GM23338 (cell line): ENCODE data around the gene BIRC3. TPM values are rescaled to one million over a fixed set of nuclear protein-coding genes. Genes with fewer than 3 reads are reported as not detected.
"Not testable (repeated sequence)": the region's sequence is repeated elsewhere in the genome, so short reads cannot be mapped to it uniquely, and the experiment has no call there.

ENCODE experiments used
- ATAC-seq: fragments of 200-7000 bp; cut with Tn5 transposase; 3 replicates; pipeline ENCODE4 v1.9.1; 2020
- DNase-seq: peaks from one replicate; pipeline ENCODE4 v3.0.0-alpha.2; 2015; ENCODE audit warnings: low spot score
- H2AFZ ChIP-seq: fragments of 200-600 bp; sonication (generic); 2 replicates; pipeline ENCODE4 v1.8.0; 2016; ENCODE audit warnings: antibody characterized with exemption, mild to moderate bottlenecking, moderate library complexity
- H3F3A ChIP-seq: fragments of 200-600 bp; sonication (generic); replicated peaks from 2 replicates; pipeline ENCODE4 v1.8.0; 2017; ENCODE audit warnings: antibody characterized with exemption, mixed run types, low read depth
- H3K27ac ChIP-seq: fragments of 200-600 bp; sonication (generic); 2 replicates; pipeline ENCODE4 v1.6.1; 2016; ENCODE audit warnings: low read depth
- H3K27me3 ChIP-seq: fragments of 200-600 bp; sonication (generic); 2 replicates; pipeline ENCODE4 v1.8.0; 2016; ENCODE audit warnings: mild to moderate bottlenecking, mixed run types, moderate library complexity; ENCODE audit not compliant: insufficient read depth
- H3K36me3 ChIP-seq: fragments of 200-600 bp; sonication (generic); 2 replicates; pipeline ENCODE4 v1.8.0; 2016; ENCODE audit warnings: mild to moderate bottlenecking; ENCODE audit not compliant: insufficient read depth
- H3K4me1 ChIP-seq: fragments of 200-600 bp; sonication (generic); 2 replicates; pipeline ENCODE4 v1.8.0; 2016; ENCODE audit warnings: mild to moderate bottlenecking, moderate library complexity; ENCODE audit not compliant: insufficient read depth
- H3K4me2 ChIP-seq: fragments of 200-600 bp; sonication (generic); 2 replicates; pipeline ENCODE4 v1.7.1; 2017; ENCODE audit warnings: mixed run types
- H3K4me3 ChIP-seq: fragments of 200-600 bp; sonication (generic); 2 replicates; pipeline ENCODE4 v1.6.1; 2016; ENCODE audit warnings: mixed run types
- H3K79me2 ChIP-seq: fragments of 200-600 bp; sonication (generic); replicated peaks from 2 replicates; pipeline ENCODE4 v1.8.0; 2017; ENCODE audit warnings: mild to moderate bottlenecking; ENCODE audit not compliant: insufficient read depth
- H3K9me2 ChIP-seq: fragments of 200-600 bp; sonication (generic); 2 replicates; pipeline ENCODE4 v1.8.0; 2017; ENCODE audit not compliant: insufficient read depth
- H4K20me1 ChIP-seq: fragments of 200-600 bp; sonication (generic); replicated peaks from 2 replicates; pipeline ENCODE4 v1.8.0; 2017; ENCODE audit warnings: mild to moderate bottlenecking; ENCODE audit not compliant: insufficient read depth
- H3K27ac Mint-ChIP-seq: 2 replicates; pipeline ENCODE4 v1.8.0; 2020; ENCODE audit warnings: inconsistent platforms, mild to moderate bottlenecking, moderate library complexity, mixed read lengths
- H3K27me3 Mint-ChIP-seq: 3 replicates; pipeline ENCODE4 v1.8.0; 2022; ENCODE audit warnings: low read depth, mild to moderate bottlenecking, moderate library complexity, mixed read lengths, inconsistent platforms; ENCODE audit not compliant: insufficient read depth, poor library complexity
- H3K36me3 Mint-ChIP-seq: 3 replicates; pipeline ENCODE4 v1.8.0; 2021; ENCODE audit warnings: low read depth, mild to moderate bottlenecking, inconsistent platforms, moderate library complexity, mixed read lengths
- H3K4me1 Mint-ChIP-seq: 3 replicates; pipeline ENCODE4 v1.8.0; 2020; ENCODE audit warnings: mild to moderate bottlenecking, inconsistent platforms, mixed read lengths
- H3K4me3 Mint-ChIP-seq: 3 replicates; pipeline ENCODE4 v1.8.0; 2021; ENCODE audit warnings: moderate library complexity, mild to moderate bottlenecking, inconsistent platforms, mixed read lengths
- H3K9me3 Mint-ChIP-seq: 3 replicates; pipeline ENCODE4 v1.8.0; 2020; ENCODE audit warnings: moderate library complexity, mild to moderate bottlenecking, inconsistent platforms, mixed read lengths
- CREB1 ChIP-seq: fragments of 250-450 bp; sonication (Bioruptor Pico); IDR thresholded peaks from 2 replicates; pipeline ENCODE4 v1.5.0; 2020; ENCODE audit warnings: low read depth, mild to moderate bottlenecking, moderate library complexity
- CTCF ChIP-seq, 2 experiments: fragments of 200-600 bp in 1 of 2; sonication (generic) in 1 of 2; conservative IDR thresholded peaks; 2 replicates each; pipeline versions ENCODE4 v1.5.1 to v1.6.1; 2016 to 2017; ENCODE audit warnings: antibody characterized with exemption in 2 of 2, low read depth in 2 of 2, mild to moderate bottlenecking in 2 of 2, moderate library complexity in 1 of 2
- EZH2 ChIP-seq: fragments of 200-600 bp; sonication (generic); IDR thresholded peaks from one replicate; pipeline ENCODE4 v1.8.0; 2017; ENCODE audit warnings: antibody characterized with exemption, mild to moderate bottlenecking, low read depth; ENCODE audit not compliant: unreplicated experiment
- EZH2phosphoT487 ChIP-seq: fragments of 200-600 bp; sonication (generic); IDR thresholded peaks from one replicate; pipeline ENCODE4 v1.8.1; 2018; ENCODE audit warnings: antibody characterized with exemption; ENCODE audit not compliant: unreplicated experiment
- NANOG ChIP-seq: IDR thresholded peaks from 2 replicates; pipeline ENCODE4 v1.6.1; 2016; ENCODE audit warnings: antibody characterized with exemption, borderline replicate concordance
- POLR2AphosphoS5 ChIP-seq: IDR thresholded peaks from 2 replicates; pipeline ENCODE4 v1.6.1; 2016; ENCODE audit warnings: antibody characterized with exemption, low read depth
- STAT1 ChIP-seq: IDR thresholded peaks from one replicate; pipeline ENCODE4 v1.6.1; 2016; ENCODE audit warnings: antibody characterized with exemption; ENCODE audit not compliant: unreplicated experiment
- ZNF114 ChIP-seq: fragments of 250-450 bp; sonication (Bioruptor Pico); IDR thresholded peaks from 2 replicates; pipeline ENCODE4 v1.5.0; 2020; ENCODE audit warnings: mild to moderate bottlenecking, moderate library complexity
- ZNF462 ChIP-seq: fragments of 250-450 bp; sonication (Bioruptor Pico); IDR thresholded peaks from 2 replicates; pipeline ENCODE4 v1.5.0; 2020; ENCODE audit warnings: mild to moderate bottlenecking, moderate library complexity
- polyA plus RNA-seq: library from polyadenylated mRNA; unstranded; fragments of >200 nt; fragmentation: Nextera tagmentation; extraction: Ambion mirVana; gene quantifications from 2 replicates; pipeline ENCODE4 v1.2.1, GENCODE V29; 2016
- total RNA-seq: library from RNA; depleted of rRNA; stranded (reverse); fragments of >200 nt; shearing (Covaris generic); gene quantifications from 2 replicates; pipeline ENCODE4 v1.2.3, GENCODE V29; 2014

The BIRC3 gene
- total and polyA plus RNA-seq, 2 experiments from 2014 or later, result 0.03 TPM; not detected in 1

GRCh38 chr11:102296757-102297156 lies 20.5 kb upstream of the BIRC3 start:
- not testable (repeated sequence) for H3K4me1 Mint-ChIP-seq, H3K9me3 Mint-ChIP-seq, H3K36me3 ChIP-seq, DNase-seq, H3K27me3 Mint-ChIP-seq, H3K36me3 Mint-ChIP-seq, H3K4me3 ChIP-seq, H3F3A ChIP-seq, H3K9me2 ChIP-seq, H3K79me2 ChIP-seq, H3K4me1 ChIP-seq, ATAC-seq, H3K4me2 ChIP-seq, H3K27ac ChIP-seq, H3K27me3 ChIP-seq, H3K27ac Mint-ChIP-seq, H3K4me3 Mint-ChIP-seq, H4K20me1 ChIP-seq, H2AFZ ChIP-seq

- H3K36me3 ChIP-seq, H3K27ac Mint-ChIP-seq, DNase-seq, H3K27me3 ChIP-seq, ATAC-seq, H3K79me2 ChIP-seq, H3K4me1 ChIP-seq, H4K20me1 ChIP-seq, H3K4me2 ChIP-seq, H3K4me1 Mint-ChIP-seq, H3K4me3 ChIP-seq, H3K9me2 ChIP-seq, H3K4me3 Mint-ChIP-seq, H2AFZ ChIP-seq, H3K27ac ChIP-seq, H3F3A ChIP-seq, H3K27me3 Mint-ChIP-seq: not testable (repeated sequence)
- H3K9me3 Mint-ChIP-seq, result peaks cover 24% of the 10 kb centered on the region
- H3K36me3 Mint-ChIP-seq, result peaks cover 16% of the 10 kb centered on the region
These were observed 16.4 kb upstream of the BIRC3 start for GRCh38 chr11:102300837-102301236.

- peaks cover 16% of the 10 kb centered on the region for H3K36me3 Mint-ChIP-seq
- no peak overlapping the region for H3K27ac ChIP-seq
- no peak for ATAC-seq
- DNase-seq, result no peak
- H3K4me3 ChIP-seq, result no peak overlapping the region
- no peaks in the 10 kb centered on the region for H4K20me1 ChIP-seq
- no peaks in the 10 kb centered on the region for H3K27me3 ChIP-seq
- peaks cover 11% of the 10 kb centered on the region for H3K4me1 Mint-ChIP-seq
- no peaks in the 10 kb centered on the region; the same call in none of the 2 replicates for H3K36me3 ChIP-seq
- no peak overlapping the region for H3K4me3 Mint-ChIP-seq
- H2AFZ ChIP-seq, result no peak overlapping the region
- peaks cover 10% of the 10 kb centered on the region for H3K4me1 ChIP-seq
- H3K4me2 ChIP-seq, result no peak overlapping the region
- peaks cover 8% of the 10 kb centered on the region; the same call in 1 of the 2 replicates for H3K9me2 ChIP-seq
- H3K9me3 Mint-ChIP-seq, result peaks cover 24% of the 10 kb centered on the region
- no peaks in the 10 kb centered on the region for H3F3A ChIP-seq
- H3K79me2 ChIP-seq, result no peaks in the 10 kb centered on the region
- peaks cover 3% of the 10 kb centered on the region for H3K27me3 Mint-ChIP-seq
- H3K27ac Mint-ChIP-seq, result no peak overlapping the region
- TF ChIP-seq CREB1, result no peak
- TF ChIP-seq EZH2phosphoT487, result no peak
- no peak for TF ChIP-seq ZNF114
- no peak for TF ChIP-seq ZNF462 (CRISPR knock-in tag)
- TF ChIP-seq STAT1, result no peak
- no peak for TF ChIP-seq NANOG
- no peak for TF ChIP-seq EZH2
- no peak for TF ChIP-seq CTCF (conservative IDR thresholded peaks at IDR 0.05; ENCODE audit: low read depth in 2 of 2)
- no peak for TF ChIP-seq POLR2AphosphoS5
These were observed 15.0 kb upstream of the BIRC3 start for GRCh38 chr11:102302241-102302640.
